SK-N-SH (cell line): ENCODE measurements around the gene MAP3K3. TPM values are rescaled to one million over a fixed set of nuclear protein-coding genes. Genes with fewer than 3 reads are reported as not detected.
A peak's percentile ranks its signal among the peaks of the same experiment; 100 is the strongest.

ENCODE experiments used
- CTCF ChIA-PET: fragments of 300-600, 350-600 bp; formaldehyde crosslinking; extraction: SDS; loops from one replicate; lab custom pipeline; 2021; lab: Yijun Ruan, JAX
- POLR2A ChIA-PET: fragments of 350-600 bp; sonication (Branson Sonifier 250); formaldehyde crosslinking; extraction: SDS; loops from one replicate; lab custom pipeline; 2020; ENCODE audit warnings: antibody characterized with exemption, inconsistent platforms; lab: Yijun Ruan, JAX
- DNase-seq: peaks from one replicate; pipeline ENCODE4 v3.0.0; 2012
- H2AFZ ChIP-seq: fragments of 200-600 bp; sonication (generic); 2 replicates; pipeline ENCODE4 v1.8.1; 2016; ENCODE audit warnings: antibody characterized with exemption, mild to moderate bottlenecking, low read depth
- H3F3A ChIP-seq: fragments of 200-600 bp; sonication (generic); replicated peaks from 2 replicates; pipeline ENCODE3; 2016; ENCODE audit warnings: antibody characterized with exemption, mild to moderate bottlenecking; ENCODE audit not compliant: insufficient read depth
- H3K27ac ChIP-seq, 2 experiments: fragments of 200-500 bp in 1 of 2; fragments of 200-600 bp in 1 of 2; sonication (Bioruptor generic) in 1 of 2; sonication (generic), shearing (Covaris generic) in 1 of 2; 2 replicates each; pipeline versions ENCODE4 v1.5.1 to v1.6.1; 2014 to 2016; ENCODE audit warnings: low read depth in 2 of 2, inconsistent platforms in 1 of 2, low read length in 1 of 2, mild to moderate bottlenecking in 1 of 2, mixed read lengths in 1 of 2
- H3K27me3 ChIP-seq: fragments of 200-600 bp; sonication (generic), shearing (Covaris generic); 2 replicates; pipeline ENCODE4 v1.6.1; 2016; ENCODE audit warnings: mixed run types; ENCODE audit not compliant: insufficient read depth
- H3K36me3 ChIP-seq, 2 experiments: fragments of 200-500 bp in 1 of 2; fragments of 200-600 bp in 1 of 2; sonication (Bioruptor generic) in 1 of 2; sonication (generic) in 1 of 2; replicated peaks in 1 of 2; 2 replicates each; pipeline versions ENCODE3 to v1.5.1; 2014 to 2016; ENCODE audit warnings: low read length in 1 of 2, mild to moderate bottlenecking in 1 of 2; ENCODE audit not compliant: insufficient read depth in 2 of 2, control insufficient read depth in 1 of 2
- H3K4me1 ChIP-seq, 2 experiments: fragments of 200-500 bp in 1 of 2; fragments of 200-600 bp in 1 of 2; sonication (Bioruptor generic) in 1 of 2; sonication (generic), shearing (Covaris generic) in 1 of 2; 2 replicates each; pipeline versions ENCODE4 v1.5.1 to v1.6.1; 2014 to 2016; ENCODE audit warnings: low read depth in 1 of 2, low read length in 1 of 2, mixed run types in 1 of 2; ENCODE audit not compliant: insufficient read depth in 2 of 2, control insufficient read depth in 1 of 2
- H3K4me2 ChIP-seq: fragments of 200-600 bp; sonication (generic), shearing (Covaris generic); 2 replicates; pipeline ENCODE4 v1.6.1; 2017; ENCODE audit warnings: mixed run types
- H3K4me3 ChIP-seq, 2 experiments: fragments of 200-500 bp in 1 of 2; fragments of 200-600 bp in 1 of 2; sonication (Bioruptor generic) in 1 of 2; sonication (generic), shearing (Covaris generic) in 1 of 2; 2 replicates each; pipeline versions ENCODE4 v1.5.1 to v1.8.1; 2014 to 2016; ENCODE audit warnings: low read depth in 2 of 2, inconsistent platforms in 1 of 2, low read length in 1 of 2, mild to moderate bottlenecking in 1 of 2, mixed read lengths in 1 of 2, moderate library complexity in 1 of 2
- H3K79me2 ChIP-seq: fragments of 200-600 bp; sonication (generic); 2 replicates; pipeline ENCODE4 v1.8.1; 2017; ENCODE audit warnings: mild to moderate bottlenecking; ENCODE audit not compliant: insufficient read depth
- H3K9ac ChIP-seq: fragments of 200-600 bp; sonication (generic); 2 replicates; pipeline ENCODE4 v1.6.1; 2017; ENCODE audit warnings: mixed run types
- H3K9me2 ChIP-seq: fragments of 200-600 bp; sonication (generic); 2 replicates; pipeline ENCODE4 v1.6.1; 2017; ENCODE audit warnings: mixed run types
- H3K9me3 ChIP-seq: fragments of 200-600 bp; sonication (generic); 2 replicates; pipeline ENCODE4 v1.6.1; 2017; ENCODE audit warnings: mixed run types, mild to moderate bottlenecking, moderate library complexity
- H4K20me1 ChIP-seq: fragments of 200-600 bp; sonication (generic); 2 replicates; pipeline ENCODE4 v1.6.1; 2017; ENCODE audit warnings: mild to moderate bottlenecking, mixed run types; ENCODE audit not compliant: insufficient read depth
- CHD2 ChIP-seq: fragments of 150-350 bp; IDR thresholded peaks from 2 replicates; pipeline ENCODE4 v1.6.1; 2018; ENCODE audit warnings: low read length; ENCODE audit not compliant: partially characterized antibody
- ELF1 ChIP-seq: IDR thresholded peaks from 2 replicates; pipeline ENCODE4 v1.4.0; 2012
- EP300 ChIP-seq, 2 experiments: IDR thresholded peaks; 2 replicates each; pipeline versions ENCODE4 v1.4.0 to v1.6.1; 2012; ENCODE audit warnings: borderline replicate concordance in 1 of 2, low read depth in 1 of 2, low read length in 1 of 2
- EZH2phosphoT487 ChIP-seq: fragments of 200-600 bp; sonication (generic); IDR thresholded peaks from 2 replicates; pipeline ENCODE4 v1.6.1; 2017; ENCODE audit warnings: low read depth, mixed run types, mild to moderate bottlenecking, antibody characterized with exemption, moderate library complexity, borderline replicate concordance
- FOSL2 ChIP-seq: IDR thresholded peaks from 2 replicates; pipeline ENCODE4 v1.4.0; 2012; ENCODE audit warnings: low read depth, mild to moderate bottlenecking, moderate library complexity, borderline replicate concordance
- FOXJ3 ChIP-seq: sonication (generic); formaldehyde crosslinking; IDR thresholded peaks from 2 replicates; pipeline ENCODE4 v1.5.1; 2020; ENCODE audit warnings: mild to moderate bottlenecking, missing genetic modification reagents
- FOXM1 ChIP-seq: IDR thresholded peaks from 2 replicates; pipeline ENCODE4 v1.4.0; 2012; ENCODE audit warnings: low read depth, mild to moderate bottlenecking
- GABPA ChIP-seq: IDR thresholded peaks from 2 replicates; pipeline ENCODE4 v1.4.0; 2012; ENCODE audit warnings: low read depth, mild to moderate bottlenecking
- MXI1 ChIP-seq: IDR thresholded peaks from 2 replicates; pipeline ENCODE4 v1.6.1; 2012; ENCODE audit warnings: mild to moderate bottlenecking, low read depth, low read length, improper control_type of control experiment
- NFIC ChIP-seq: IDR thresholded peaks from 2 replicates; pipeline ENCODE4 v1.4.0; 2012; ENCODE audit warnings: borderline replicate concordance
- NRF1 ChIP-seq: IDR thresholded peaks from 2 replicates; pipeline ENCODE4 v1.6.1; 2012; ENCODE audit warnings: low read depth, mild to moderate bottlenecking, low read length
- POLR2AphosphoS5 ChIP-seq: IDR thresholded peaks from 2 replicates; pipeline ENCODE4 v1.6.1; 2012; ENCODE audit warnings: low read depth, low read length
- RAD21 ChIP-seq: IDR thresholded peaks from 2 replicates; pipeline ENCODE4 v1.6.1; 2012; ENCODE audit warnings: mild to moderate bottlenecking, low read length
- RXRA ChIP-seq: IDR thresholded peaks from 2 replicates; pipeline ENCODE4 v1.4.0; 2012; ENCODE audit warnings: low read depth, mild to moderate bottlenecking, borderline replicate concordance
- SIN3A ChIP-seq: IDR thresholded peaks from 2 replicates; pipeline ENCODE4 v1.6.1; 2012; ENCODE audit warnings: low read depth, mild to moderate bottlenecking, low read length, moderate library complexity, borderline replicate concordance
- SMC3 ChIP-seq: IDR thresholded peaks from 2 replicates; pipeline ENCODE4 v1.6.1; 2012; ENCODE audit warnings: low read depth, low read length, improper control_type of control experiment
- TAF1 ChIP-seq: IDR thresholded peaks from 2 replicates; pipeline ENCODE4 v1.6.1; 2012; ENCODE audit warnings: low read depth, mild to moderate bottlenecking, low read length, moderate library complexity, borderline replicate concordance
- TCF12 ChIP-seq: IDR thresholded peaks from 2 replicates; pipeline ENCODE4 v1.4.0; 2012
- TEAD4 ChIP-seq: IDR thresholded peaks from 2 replicates; pipeline ENCODE4 v1.4.0; 2012; ENCODE audit warnings: mild to moderate bottlenecking, borderline replicate concordance; ENCODE audit not compliant: insufficient read depth
- YY1 ChIP-seq: IDR thresholded peaks from 2 replicates; pipeline ENCODE4 v1.4.0; 2012; ENCODE audit warnings: low read depth, mild to moderate bottlenecking
- WGBS: methylation state at CpG from one replicate; pipeline ENCODE4 v1.1.6; 2017; ENCODE audit warnings: low lambda C conversion rate; 5-methylcytosine and 5-hydroxymethylcytosine counted together
- polyA plus RNA-seq, 3 experiments: library from polyadenylated mRNA; depleted of rRNA; stranded (reverse); fragments of >200 nt; gene quantifications; 2 replicates each; pipeline ENCODE4 v1.2.3, GENCODE V29; 2012
- TF ChIP-seq, protein P1 (sequence below): IDR thresholded peaks from 2 replicates; pipeline ENCODE4 v1.4.0; 2012; ENCODE audit warnings: low read depth, borderline replicate concordance
- TF ChIP-seq, protein P2 (sequence below): IDR thresholded peaks from 2 replicates; pipeline ENCODE4 v1.4.0; 2012; ENCODE audit warnings: low read depth, borderline replicate concordance
- TF ChIP-seq, protein P3 (sequence below): fragments of 150-350 bp; IDR thresholded peaks from 2 replicates; pipeline ENCODE4 v1.6.1; 2017; ENCODE audit warnings: antibody characterized with exemption, low read length, low read depth, borderline replicate concordance
- TF ChIP-seq, protein P4 (sequence below): IDR thresholded peaks from 2 replicates; pipeline ENCODE4; 2012
- TF ChIP-seq, protein P5 (sequence below): IDR thresholded peaks from 2 replicates; pipeline ENCODE4 v1.4.0; 2012; ENCODE audit warnings: low read depth
- TF ChIP-seq, protein P6 (sequence below): fragments of 200-600 bp; sonication (generic); IDR thresholded peaks from 2 replicates; pipeline ENCODE4 v1.6.1; 2017; ENCODE audit warnings: antibody characterized with exemption, mild to moderate bottlenecking, moderate library complexity

MAP3K3 gene
- polyA plus RNA-seq, 1 of the 3 experiments (the other 2 are of a cell fraction), result 25.3 TPM

DNA sequence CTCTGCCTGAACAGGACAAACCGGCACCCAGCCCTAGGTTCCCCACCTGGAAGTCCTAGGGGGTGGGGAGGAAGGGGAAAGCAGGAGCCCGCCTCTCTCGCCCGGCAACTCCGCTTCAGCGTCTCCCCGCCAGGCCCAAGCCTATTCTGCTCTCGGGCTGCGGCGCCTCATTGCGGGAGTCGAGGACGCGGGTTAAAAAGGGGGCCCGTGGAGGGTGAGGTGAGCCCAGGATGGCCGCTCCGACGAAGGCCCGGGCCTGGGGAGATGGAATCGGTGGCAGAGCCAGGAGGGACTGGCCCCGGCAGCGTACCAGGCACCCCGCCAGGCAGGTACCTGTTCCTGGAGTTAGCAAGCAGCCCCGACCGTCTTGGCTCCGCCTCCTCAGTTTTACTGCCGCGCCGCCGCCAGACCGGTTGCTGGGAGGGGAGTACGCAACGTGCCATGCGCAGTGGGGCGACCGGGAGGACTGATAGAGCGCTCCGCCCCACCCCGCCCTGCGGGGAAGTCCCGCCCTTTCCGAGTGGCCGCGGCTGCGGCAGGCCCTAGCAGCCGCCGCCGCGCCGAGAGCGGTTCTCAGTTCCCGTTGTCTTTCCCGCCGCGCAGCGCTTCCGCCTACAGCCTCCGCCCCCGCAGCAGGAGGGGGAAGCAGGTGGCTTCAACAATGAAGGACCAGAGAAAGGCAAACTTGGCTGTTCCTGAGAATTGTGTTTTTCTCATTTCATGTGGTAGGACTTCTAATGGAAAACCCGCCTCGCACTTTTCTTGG lies 119.4 kb downstream of the MAP3K3 start, which contains the start of gene STRADA:
STRADA (minus strand) TSS at position 392 of the 766 bp plus-strand sequence. CDS start 13,430 bp downstream, outside the sequence.
- Histone ChIP-seq H3K4me1 (peaks cover 5 to 6% of the 10 kb centered on the region in 2 experiments; a peak in 3 of 4 replicates), H3K27me3 (no peaks in the 10 kb centered on the region), H3K9ac (peak within 1 kb of the TSS; percentile 76), H3K4me2 (peak within 1 kb of the TSS; percentile 84), H3K27ac (peak within 1 kb of the TSS; percentile 75 to 98), H3K9me2 (no peaks in the 10 kb centered on the region), H3K36me3 (peaks cover 23 to 25% of the 10 kb centered on the region in 2 experiments), H3F3A (peaks cover 30% of the 10 kb centered on the region), H3K4me3 (peak within 1 kb of the TSS; percentile 77 to 83), H3K79me2 (peaks cover 37% of the 10 kb centered on the region), H4K20me1 (no peaks in the 10 kb centered on the region), H3K9me3 (no peaks in the 10 kb centered on the region), H2AFZ (peak within 1 kb of the TSS; percentile 80)
- ChIA-PET POLR2A (interaction anchor here (0.6 to 1.6 kb wide), 10 partner anchors 19 to 120 kb away, joined by 3 to 15 read pairs (median 3); partner anchors contain the start of genes CCDC47, DDX42 and MAP3K3), CTCF (interaction anchor here (0.6 to 1.6 kb wide), 6 partner anchors 14 to 129 kb away, joined by 3 to 6 read pairs (median 3); no protein-coding TSS in a partner anchor)
- 1% methylated on average over 24 of the region's 61 CpGs for WGBS
- peak; percentile 100 for DNase-seq
- TF ChIP-seq TAF1 (peak; percentile 90), SIN3A (peak; percentile 91), SMC3 (peak; percentile 25; the same call in 1 of the 2 replicates), FOSL2 (no peak), RXRA (no peak), TCF12 (peak; percentile 40), EZH2phosphoT487 (no peak), POLR2AphosphoS5 (peak; percentile 97), MXI1 (peak; percentile 87), TEAD4 (no peak; the same call in 1 of the 2 replicates), YY1 (peak; percentile 68), NFIC (peak; percentile 25; the same call in 1 of the 2 replicates), NRF1 (peak; percentile 89), EP300 (IDR thresholded peaks at IDR 0.05; ENCODE audit: borderline replicate concordance in 1 of 2, low read depth in 1 of 2, low read length in 1 of 2) (peak in 1 of 2 experiments; percentile 54; a peak in 3 of 4 replicates), CHD2 (peak; percentile 92), FOXJ3 (CRISPR knock-in tag) (no peak; the same call in 1 of the 2 replicates), GABPA (peak; percentile 79), ELF1 (peak; percentile 91), FOXM1 (no peak), RAD21 (peak; percentile 13; the same call in 1 of the 2 replicates)
- TF ChIP-seq, protein P1, sequence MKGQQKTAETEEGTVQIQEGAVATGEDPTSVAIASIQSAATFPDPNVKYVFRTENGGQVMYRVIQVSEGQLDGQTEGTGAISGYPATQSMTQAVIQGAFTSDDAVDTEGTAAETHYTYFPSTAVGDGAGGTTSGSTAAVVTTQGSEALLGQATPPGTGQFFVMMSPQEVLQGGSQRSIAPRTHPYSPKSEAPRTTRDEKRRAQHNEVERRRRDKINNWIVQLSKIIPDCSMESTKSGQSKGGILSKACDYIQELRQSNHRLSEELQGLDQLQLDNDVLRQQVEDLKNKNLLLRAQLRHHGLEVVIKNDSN, result no peak; the same call in none of the 2 replicates
- TF ChIP-seq, protein P2, sequence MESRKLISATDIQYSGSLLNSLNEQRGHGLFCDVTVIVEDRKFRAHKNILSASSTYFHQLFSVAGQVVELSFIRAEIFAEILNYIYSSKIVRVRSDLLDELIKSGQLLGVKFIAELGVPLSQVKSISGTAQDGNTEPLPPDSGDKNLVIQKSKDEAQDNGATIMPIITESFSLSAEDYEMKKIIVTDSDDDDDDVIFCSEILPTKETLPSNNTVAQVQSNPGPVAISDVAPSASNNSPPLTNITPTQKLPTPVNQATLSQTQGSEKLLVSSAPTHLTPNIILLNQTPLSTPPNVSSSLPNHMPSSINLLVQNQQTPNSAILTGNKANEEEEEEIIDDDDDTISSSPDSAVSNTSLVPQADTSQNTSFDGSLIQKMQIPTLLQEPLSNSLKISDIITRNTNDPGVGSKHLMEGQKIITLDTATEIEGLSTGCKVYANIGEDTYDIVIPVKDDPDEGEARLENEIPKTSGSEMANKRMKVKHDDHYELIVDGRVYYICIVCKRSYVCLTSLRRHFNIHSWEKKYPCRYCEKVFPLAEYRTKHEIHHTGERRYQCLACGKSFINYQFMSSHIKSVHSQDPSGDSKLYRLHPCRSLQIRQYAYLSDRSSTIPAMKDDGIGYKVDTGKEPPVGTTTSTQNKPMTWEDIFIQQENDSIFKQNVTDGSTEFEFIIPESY, result peak; percentile 55; the same call in 1 of the 2 replicates
- TF ChIP-seq, protein P3, sequence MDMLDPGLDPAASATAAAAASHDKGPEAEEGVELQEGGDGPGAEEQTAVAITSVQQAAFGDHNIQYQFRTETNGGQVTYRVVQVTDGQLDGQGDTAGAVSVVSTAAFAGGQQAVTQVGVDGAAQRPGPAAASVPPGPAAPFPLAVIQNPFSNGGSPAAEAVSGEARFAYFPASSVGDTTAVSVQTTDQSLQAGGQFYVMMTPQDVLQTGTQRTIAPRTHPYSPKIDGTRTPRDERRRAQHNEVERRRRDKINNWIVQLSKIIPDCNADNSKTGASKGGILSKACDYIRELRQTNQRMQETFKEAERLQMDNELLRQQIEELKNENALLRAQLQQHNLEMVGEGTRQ, result no peak; the same call in 1 of the 2 replicates
- TF ChIP-seq, protein P4, sequence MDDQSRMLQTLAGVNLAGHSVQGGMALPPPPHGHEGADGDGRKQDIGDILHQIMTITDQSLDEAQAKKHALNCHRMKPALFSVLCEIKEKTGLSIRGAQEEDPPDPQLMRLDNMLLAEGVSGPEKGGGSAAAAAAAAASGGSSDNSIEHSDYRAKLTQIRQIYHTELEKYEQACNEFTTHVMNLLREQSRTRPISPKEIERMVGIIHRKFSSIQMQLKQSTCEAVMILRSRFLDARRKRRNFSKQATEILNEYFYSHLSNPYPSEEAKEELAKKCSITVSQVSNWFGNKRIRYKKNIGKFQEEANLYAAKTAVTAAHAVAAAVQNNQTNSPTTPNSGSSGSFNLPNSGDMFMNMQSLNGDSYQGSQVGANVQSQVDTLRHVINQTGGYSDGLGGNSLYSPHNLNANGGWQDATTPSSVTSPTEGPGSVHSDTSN, result peak; percentile 32; the same call in 1 of the 2 replicates
- TF ChIP-seq, protein P5, sequence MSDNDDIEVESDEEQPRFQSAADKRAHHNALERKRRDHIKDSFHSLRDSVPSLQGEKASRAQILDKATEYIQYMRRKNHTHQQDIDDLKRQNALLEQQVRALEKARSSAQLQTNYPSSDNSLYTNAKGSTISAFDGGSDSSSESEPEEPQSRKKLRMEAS, result peak; percentile 95
- TF ChIP-seq, protein P6, sequence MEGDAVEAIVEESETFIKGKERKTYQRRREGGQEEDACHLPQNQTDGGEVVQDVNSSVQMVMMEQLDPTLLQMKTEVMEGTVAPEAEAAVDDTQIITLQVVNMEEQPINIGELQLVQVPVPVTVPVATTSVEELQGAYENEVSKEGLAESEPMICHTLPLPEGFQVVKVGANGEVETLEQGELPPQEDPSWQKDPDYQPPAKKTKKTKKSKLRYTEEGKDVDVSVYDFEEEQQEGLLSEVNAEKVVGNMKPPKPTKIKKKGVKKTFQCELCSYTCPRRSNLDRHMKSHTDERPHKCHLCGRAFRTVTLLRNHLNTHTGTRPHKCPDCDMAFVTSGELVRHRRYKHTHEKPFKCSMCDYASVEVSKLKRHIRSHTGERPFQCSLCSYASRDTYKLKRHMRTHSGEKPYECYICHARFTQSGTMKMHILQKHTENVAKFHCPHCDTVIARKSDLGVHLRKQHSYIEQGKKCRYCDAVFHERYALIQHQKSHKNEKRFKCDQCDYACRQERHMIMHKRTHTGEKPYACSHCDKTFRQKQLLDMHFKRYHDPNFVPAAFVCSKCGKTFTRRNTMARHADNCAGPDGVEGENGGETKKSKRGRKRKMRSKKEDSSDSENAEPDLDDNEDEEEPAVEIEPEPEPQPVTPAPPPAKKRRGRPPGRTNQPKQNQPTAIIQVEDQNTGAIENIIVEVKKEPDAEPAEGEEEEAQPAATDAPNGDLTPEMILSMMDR, result no peak
